Activated CD8-positive, alpha-beta memory T cell treated with anti-CD3 and anti-CD28 coated beads, Interleukin-2, amount 50 U/mL, for 1 hour (primary cell): ENCODE results near the gene TUBB2B.
"Not testable (repeated sequence)": the region's sequence is repeated elsewhere in the genome, so short reads cannot be mapped to it uniquely, and the experiment has no call there.

Experiments used
- DNase-seq: peaks from one replicate; pipeline ENCODE4 v3.0.0-alpha.2; 2020; ENCODE audit errors: extremely low read depth

TUBB2B gene

GRCh38 chr6:3258720-3259490, 31.5 kb upstream of the TUBB2B start, which contains the start of gene PSMG4:
TSS of gene PSMG4 (plus strand) at chr6:3258947. CDS start at chr6:3259023, 76 bp downstream.
- DNase-seq: peak; percentile 71

- DNase-seq: no peak
Observed at GRCh38 chr6:3258201-3258600, 30.7 kb upstream of the TUBB2B start.

- DNase-seq: no peak
Observed at GRCh38 chr6:3253597-3253961, 26.1 kb upstream of the TUBB2B start.

GRCh38 chr6:3252861-3253596, 25.6 kb upstream of the TUBB2B start:
- no peak for DNase-seq

- no peak for DNase-seq
Observed at GRCh38 chr6:3252369-3252768, 24.9 kb upstream of the TUBB2B start.

- peak; percentile 31 for DNase-seq
Observed at GRCh38 chr6:3251462-3252314, 24.2 kb upstream of the TUBB2B start.

- no peak for DNase-seq
Observed at GRCh38 chr6:3250231-3250675, 22.8 kb upstream of the TUBB2B start.

- DNase-seq: no peak
Observed at GRCh38 chr6:3249821-3250220, 22.4 kb upstream of the TUBB2B start.

GRCh38 chr6:3247255-3248146, 20.0 kb upstream of the TUBB2B start:
- DNase-seq: no peak

- DNase-seq: no peak
Observed at GRCh38 chr6:3245216-3245615, 17.8 kb upstream of the TUBB2B start.

GRCh38 chr6:3244832-3245161, 17.3 kb upstream of the TUBB2B start:
- not testable (repeated sequence) for DNase-seq

- DNase-seq: no peak
Observed at GRCh38 chr6:3244003-3244831, 16.8 kb upstream of the TUBB2B start.

- no peak for DNase-seq
Observed at GRCh38 chr6:3242768-3243167, 15.3 kb upstream of the TUBB2B start.

GRCh38 chr6:3241745-3242144, 14.3 kb upstream of the TUBB2B start:
- not testable (repeated sequence) for DNase-seq

GRCh38 chr6:3240595-3240994, 13.1 kb upstream of the TUBB2B start:
- DNase-seq: no peak

- no peak for DNase-seq
Observed at GRCh38 chr6:3239110-3239830, 11.8 kb upstream of the TUBB2B start.

- no peak for DNase-seq
Observed at GRCh38 chr6:3237761-3238662, 10.6 kb upstream of the TUBB2B start.

GRCh38 chr6:3236005-3236404, 8.6 kb upstream of the TUBB2B start:
- DNase-seq: no peak

- DNase-seq: no peak
Observed at GRCh38 chr6:3235486-3235885, 8.0 kb upstream of the TUBB2B start.
